CD4-positive, alpha-beta T cell treated with Interleukin-4 for 4 hours (primary cell): ENCODE results near the gene TMEM43.

Experiments used
- DNase-seq: peaks from one replicate; pipeline ENCODE4 v3.0.0-alpha.2; 2020

The TMEM43 gene

GRCh38 chr3:14152963-14153355, 28.1 kb downstream of the TMEM43 start:
- DNase-seq, result no peak

GRCh38 chr3:14153663-14154062, 28.8 kb downstream of the TMEM43 start:
- no peak for DNase-seq

- no peak for DNase-seq
These were observed 29.4 kb downstream of the TMEM43 start for GRCh38 chr3:14154276-14154675.

- no peak for DNase-seq
These were observed 30.1 kb downstream of the TMEM43 start for GRCh38 chr3:14154895-14155440.

GRCh38 chr3:14156201-14156600, 31.3 kb downstream of the TMEM43 start:
- no peak for DNase-seq

GRCh38 chr3:14156843-14157561, 32.1 kb downstream of the TMEM43 start:
- DNase-seq, result no peak

- DNase-seq, result no peak
These were observed 33.1 kb downstream of the TMEM43 start for GRCh38 chr3:14157951-14158350.

- DNase-seq, result no peak
These were observed 33.5 kb downstream of the TMEM43 start for GRCh38 chr3:14158370-14158769.

GRCh38 chr3:14159426-14159825, 34.6 kb downstream of the TMEM43 start:
- no peak for DNase-seq

GRCh38 chr3:14161282-14161681, 36.4 kb downstream of the TMEM43 start:
- DNase-seq, result no peak

GRCh38 chr3:14162178-14162577, 37.3 kb downstream of the TMEM43 start:
- no peak for DNase-seq

- DNase-seq, result no peak
These were observed 42.2 kb downstream of the TMEM43 start for GRCh38 chr3:14166877-14167603.

- DNase-seq, result no peak
These were observed 44.6 kb downstream of the TMEM43 start for GRCh38 chr3:14169435-14169834.

- no peak for DNase-seq
These were observed 45.0 kb downstream of the TMEM43 start for GRCh38 chr3:14169871-14170270.

GRCh38 chr3:14170531-14171159, 45.8 kb downstream of the TMEM43 start:
- no peak for DNase-seq

- DNase-seq, result no peak
These were observed 47.6 kb downstream of the TMEM43 start for GRCh38 chr3:14172496-14172895.

GRCh38 chr3:14174483-14174882, 49.6 kb downstream of the TMEM43 start:
- DNase-seq, result no peak

- DNase-seq, result peak; percentile 90
These were observed 50.7 kb downstream of the TMEM43 start for GRCh38 chr3:14175383-14176037.

GRCh38 chr3:14177580-14178246, 52.9 kb downstream of the TMEM43 start:
- no peak for DNase-seq

- DNase-seq, result peak; percentile 99
These were observed 53.6 kb downstream of the TMEM43 start, which contains the start of the genes LSM3 and XPC for GRCh38 chr3:14178247-14179113. LSM3 (plus strand) TSS chr3:14178817; CDS start chr3:14178861, 44 bp downstream. XPC (minus strand) TSS chr3:14178601; CDS start chr3:14178568, 33 bp downstream.

- no peak for DNase-seq
These were observed 54.2 kb downstream of the TMEM43 start for GRCh38 chr3:14179114-14179465.
